ENCODE results near the gene CCZ1B.
"Not testable (repeated sequence)": the region's sequence is repeated elsewhere in the genome, so short reads cannot be mapped to it uniquely, and the experiment has no call there.

The CCZ1B gene

DNA sequence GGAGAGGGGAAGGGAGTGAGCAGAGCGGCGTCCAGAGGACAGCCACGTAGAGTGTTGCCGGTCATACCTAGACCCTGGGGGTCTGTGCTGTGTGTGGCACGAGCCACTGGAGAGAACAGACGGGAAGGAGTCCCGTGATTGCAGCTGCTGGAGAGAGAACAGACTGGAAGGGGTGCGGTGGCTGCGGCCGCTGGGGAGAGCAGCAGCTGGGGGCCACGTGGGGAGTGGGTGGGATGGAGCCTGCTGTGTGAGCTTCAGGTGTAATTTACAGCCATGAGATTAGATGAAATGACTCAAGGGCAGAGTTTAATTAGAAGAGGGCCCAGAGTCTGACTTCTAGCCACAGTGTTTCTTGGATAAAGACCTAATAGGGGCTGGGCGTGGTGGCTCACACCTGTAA lies 76.7 kb downstream of the CCZ1B start:
- not testable (repeated sequence) for DNase-seq (ENCODE audit: extremely low read depth in 1 of 2, low read depth in 1 of 2)
